Fibroblast of skin of left biceps (primary cell): ENCODE measurements around the gene ABHD15.
"Not testable (repeated sequence)": the region's sequence is repeated elsewhere in the genome, so short reads cannot be mapped to it uniquely, and the experiment has no call there.

Source experiments
- DNase-seq, 2 experiments: peaks; one replicate each; pipeline ENCODE4 v3.0.0-alpha.2; 2013; ENCODE audit warnings: low read depth in 2 of 2

ABHD15 gene

GRCh38 chr17:29568331-29569244 lies 1.8 kb upstream of the ABHD15 start, which contains the start of gene TP53I13:
Gene TP53I13 (plus strand): TSS chr17:29568701. CDS start chr17:29568759, 58 bp downstream.
- DNase-seq = peak; percentile 52 to 62

DNA sequence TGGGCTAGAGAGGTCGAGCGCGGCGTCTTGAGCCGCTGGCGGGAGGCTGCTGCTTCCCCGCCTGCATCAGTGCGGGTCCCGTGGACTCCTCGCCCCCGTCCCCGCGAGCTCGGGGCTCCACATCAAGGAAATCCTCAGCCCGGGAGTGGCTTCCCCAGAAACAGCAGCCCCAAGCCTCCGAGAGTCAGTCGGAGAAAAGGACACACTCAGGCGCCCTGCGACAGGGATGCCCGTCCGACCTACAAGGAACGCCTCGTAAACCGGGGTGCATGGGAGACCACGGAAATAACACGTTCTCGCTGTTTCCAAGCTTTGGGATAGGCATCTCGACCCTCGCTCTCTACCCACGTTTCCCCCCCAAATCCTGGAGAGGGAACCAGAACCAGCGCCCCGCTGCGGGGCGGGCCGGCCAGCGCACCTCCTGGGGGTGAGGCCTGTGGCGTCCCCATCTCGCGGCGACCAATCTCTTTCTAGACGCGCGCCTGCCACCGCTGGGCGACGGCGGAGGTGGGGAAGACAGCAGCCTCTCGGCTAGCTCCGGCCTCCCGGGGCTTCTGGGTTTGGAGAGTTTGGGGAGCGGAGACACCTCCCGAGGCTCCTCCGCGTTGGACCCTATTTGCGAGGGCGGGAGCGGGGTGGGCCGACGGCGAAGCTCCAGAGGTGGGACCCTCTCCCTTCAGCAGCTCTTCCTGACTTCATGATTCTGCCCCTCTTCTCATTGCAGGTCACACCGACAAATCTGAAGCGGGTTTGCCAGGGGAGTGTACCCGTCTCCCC lies 905 bp upstream of the ABHD15 start:
- no peak for DNase-seq

- DNase-seq = no peak
Measured at GRCh38 chr17:29567304-29567553, 392 bp upstream of the ABHD15 start.

GRCh38 chr17:29565643-29566472 lies 979 bp downstream of the ABHD15 start:
- no peak for DNase-seq

GRCh38 chr17:29563816-29564215 lies 3.0 kb downstream of the ABHD15 start:
- DNase-seq = no peak

DNA sequence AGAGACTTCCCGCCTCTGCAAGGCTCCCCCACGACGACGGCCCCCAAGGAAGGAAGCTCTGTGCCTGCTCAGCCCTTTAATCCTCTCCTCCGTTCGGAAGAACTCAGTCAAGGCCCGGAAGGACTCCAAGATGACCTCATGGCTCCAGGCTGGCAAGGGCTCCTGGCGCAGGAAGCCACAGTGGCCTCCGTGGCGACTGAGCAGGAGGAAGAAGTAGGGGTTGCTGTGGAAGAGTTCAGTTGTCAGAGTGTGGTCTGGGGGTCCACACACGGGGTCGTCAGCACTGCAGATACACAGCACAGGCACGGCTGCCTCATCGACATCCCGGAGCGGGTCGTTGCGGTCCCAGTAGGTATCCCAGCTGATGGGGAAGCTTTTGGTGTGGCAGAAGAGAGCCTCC lies 4.2 kb downstream of the ABHD15 start:
- no peak for DNase-seq

DNA sequence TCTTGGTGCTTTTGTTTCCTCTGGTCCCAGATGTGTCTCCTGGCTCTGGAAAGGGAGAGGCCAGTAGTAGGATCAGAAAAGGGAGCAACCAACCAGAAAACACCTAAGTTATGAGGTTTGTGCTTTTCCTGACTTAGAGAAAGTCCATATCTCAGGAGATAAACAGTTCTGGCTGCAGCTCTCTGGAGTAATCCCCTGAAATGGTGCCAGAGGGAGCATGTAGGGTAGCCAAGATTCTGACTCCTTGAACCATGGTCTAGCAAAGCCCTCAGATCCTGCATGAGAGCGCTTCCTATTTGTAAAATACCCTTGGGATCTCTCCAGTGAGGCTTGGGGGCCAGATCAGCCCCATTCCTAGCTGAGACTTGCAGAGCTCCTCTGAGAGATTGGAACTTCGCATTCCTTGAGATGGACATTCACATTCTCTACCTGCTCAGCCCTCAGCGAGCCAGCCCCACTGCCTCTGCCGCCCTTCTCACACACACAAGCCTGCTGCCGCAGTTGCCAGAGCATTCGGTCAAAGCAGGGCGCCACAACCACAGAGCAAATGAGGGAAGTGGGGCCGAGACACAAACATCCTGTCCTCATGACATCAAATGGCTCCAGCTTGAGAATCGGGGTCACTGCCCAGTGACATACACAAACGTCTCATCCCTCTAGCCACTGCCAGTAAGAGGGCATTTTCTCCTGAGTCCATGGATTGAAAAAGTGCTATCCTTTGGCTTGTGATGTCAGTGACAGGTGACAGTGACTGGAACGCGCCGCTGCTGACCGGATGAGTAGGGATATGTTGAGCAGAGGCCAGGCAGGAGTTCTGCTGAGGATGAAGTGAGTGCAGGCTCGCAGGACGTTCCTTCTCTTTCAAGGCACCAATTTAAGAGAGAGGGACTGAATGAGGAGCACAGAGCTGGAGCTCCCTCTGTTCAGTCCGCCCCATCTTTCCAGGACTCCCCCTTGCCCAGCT lies 5.0 kb downstream of the ABHD15 start:
- no peak for DNase-seq

DNA sequence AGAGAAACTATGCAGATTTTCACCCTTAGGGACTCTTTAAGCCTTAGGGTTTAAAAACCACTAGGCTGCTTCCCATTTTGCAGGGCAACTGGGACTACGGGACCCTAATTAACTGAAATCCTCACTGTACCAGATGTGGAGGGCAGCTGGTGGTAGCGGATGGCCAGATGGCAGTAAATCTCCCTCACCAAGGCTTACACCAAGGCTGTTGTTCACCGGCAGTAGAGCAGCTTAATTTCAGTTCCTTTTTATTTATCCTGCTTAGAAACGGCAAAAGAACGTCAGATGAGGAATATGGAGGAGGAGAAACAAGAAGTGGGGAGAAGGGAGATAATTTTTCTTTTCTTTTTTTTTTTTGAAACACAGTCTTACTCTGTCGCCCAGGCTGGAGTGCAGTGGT lies 6.5 kb downstream of the ABHD15 start:
- DNase-seq = no peak

DNA sequence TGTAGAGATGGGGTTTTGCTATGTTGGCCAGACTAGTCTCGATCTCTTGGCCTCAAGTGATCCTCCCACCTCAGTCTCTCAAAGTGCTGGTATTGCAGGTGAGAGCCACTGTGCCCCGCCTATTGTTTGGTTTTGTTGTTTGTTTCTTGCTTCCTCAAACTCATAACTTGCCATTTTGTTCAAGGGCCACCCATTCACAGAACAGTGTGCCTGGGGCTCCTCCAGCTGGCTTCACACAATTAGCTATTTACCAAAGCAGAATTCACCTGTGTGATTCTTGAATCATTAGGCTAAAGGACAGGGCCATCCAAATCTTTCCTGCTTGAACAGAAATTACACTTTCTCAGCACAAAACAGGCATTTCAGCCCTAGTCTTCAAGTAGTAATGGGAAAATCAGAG lies 7.2 kb downstream of the ABHD15 start:
- no peak for DNase-seq

- not testable (repeated sequence) for DNase-seq
Measured at GRCh38 chr17:29558139-29558538, 8.7 kb downstream of the ABHD15 start.

DNA sequence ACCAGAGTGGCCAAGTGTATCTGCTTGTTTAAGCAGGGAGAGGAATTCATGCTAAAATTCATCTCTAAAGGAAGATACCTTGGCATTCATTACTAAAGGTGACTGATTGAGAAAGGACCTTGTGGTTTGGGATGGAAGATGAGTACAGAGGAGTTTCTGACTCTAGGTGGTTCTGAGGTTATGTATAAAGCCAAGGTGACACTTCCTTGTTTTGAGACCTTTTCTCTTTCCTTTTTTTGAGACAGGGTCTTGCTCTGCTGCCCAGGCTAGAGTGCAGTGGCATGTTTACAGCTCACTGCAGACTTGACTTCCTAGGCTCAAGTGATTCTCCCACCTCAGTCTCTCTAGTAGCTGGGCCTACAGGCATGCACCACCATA lies 9.1 kb downstream of the ABHD15 start:
- DNase-seq = no peak

DNA sequence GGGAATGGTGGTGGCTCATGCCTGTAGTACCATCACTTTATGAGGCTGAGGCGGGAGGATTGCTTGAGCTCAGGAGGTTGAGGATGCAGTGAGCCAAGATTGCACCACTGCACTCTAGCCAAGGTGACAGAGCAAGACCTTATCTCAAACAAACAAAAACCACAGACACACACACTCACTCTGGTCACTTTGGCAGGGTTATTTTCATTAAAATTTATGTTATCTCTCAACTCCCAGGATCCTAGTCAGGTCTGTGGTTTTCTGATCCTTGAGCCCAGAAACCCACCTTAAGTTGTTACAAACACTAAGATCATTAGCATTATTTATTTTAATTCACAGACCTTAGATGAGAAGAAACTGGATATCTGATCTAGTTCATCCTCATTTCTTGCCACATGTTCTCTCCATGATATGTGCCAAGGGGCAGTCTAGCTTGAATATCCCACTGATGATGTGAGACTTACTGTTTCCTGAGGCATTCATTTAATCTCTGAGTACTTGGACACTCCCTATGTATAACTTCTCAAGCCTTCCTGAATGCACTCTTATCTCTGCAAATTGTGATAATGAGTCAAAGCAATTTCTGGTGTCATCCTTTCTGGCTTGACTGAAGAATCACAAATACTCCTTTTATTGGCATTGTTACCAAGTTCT lies 9.6 kb downstream of the ABHD15 start:
- DNase-seq = no peak

GRCh38 chr17:29555840-29556239 lies 11.0 kb downstream of the ABHD15 start:
- no peak for DNase-seq

DNA sequence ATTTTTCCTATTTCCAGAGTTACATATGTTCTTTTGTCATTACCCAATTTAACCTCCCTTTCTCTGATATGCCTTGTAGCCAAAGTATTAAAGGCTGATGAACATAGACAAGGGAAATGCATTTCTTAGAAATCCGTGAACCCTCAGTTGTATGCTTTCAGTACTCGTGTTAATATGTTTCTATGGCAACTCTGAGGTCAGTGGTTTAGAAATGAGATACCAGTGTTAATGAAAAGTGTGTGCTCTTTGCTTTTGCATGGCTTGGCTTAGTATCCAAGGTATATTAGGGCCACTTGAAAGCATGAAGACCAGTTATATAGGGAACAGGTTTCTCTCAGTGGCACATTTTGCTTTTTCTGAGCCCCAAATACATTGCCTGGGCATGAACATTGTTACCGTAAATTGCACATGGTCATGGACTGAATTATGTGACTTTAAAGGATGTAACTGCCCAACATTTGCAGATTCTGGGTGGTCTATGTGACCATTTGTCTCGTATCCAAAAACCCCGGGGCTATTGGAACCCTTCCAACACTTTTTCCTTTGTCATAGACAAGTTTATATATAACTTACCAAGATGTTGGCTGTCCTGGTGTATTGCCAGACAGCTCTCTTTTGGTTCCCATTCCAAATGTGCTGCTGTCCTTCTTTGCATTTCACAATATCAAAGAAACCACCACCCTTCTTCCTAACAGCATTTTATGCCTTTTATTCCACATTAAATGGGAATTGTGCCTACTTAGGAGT lies 17.5 kb downstream of the ABHD15 start:
- DNase-seq = no peak

GRCh38 chr17:29546830-29547229 lies 20.0 kb downstream of the ABHD15 start:
- DNase-seq = no peak

DNA sequence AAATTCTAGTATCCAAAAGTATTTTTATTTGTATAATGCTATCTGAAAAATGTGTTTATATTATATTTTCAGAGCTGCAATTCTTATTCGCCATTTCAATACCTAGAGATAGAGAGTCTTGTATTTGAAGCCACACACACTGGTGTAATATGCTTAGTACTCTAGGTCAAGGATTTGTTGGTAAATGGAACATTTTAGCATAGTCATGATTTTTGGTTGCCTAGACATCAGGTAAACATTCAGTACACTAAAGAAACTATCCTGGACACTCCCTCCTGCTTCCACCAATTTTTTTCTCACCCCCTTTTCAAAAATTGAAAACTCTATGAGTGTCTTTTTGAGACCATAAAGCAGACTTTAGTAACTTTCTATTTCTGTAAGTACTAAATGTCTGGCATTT lies 20.8 kb downstream of the ABHD15 start:
- DNase-seq = no peak

- no peak for DNase-seq
Measured at GRCh38 chr17:29544066-29544465, 22.8 kb downstream of the ABHD15 start.

DNA sequence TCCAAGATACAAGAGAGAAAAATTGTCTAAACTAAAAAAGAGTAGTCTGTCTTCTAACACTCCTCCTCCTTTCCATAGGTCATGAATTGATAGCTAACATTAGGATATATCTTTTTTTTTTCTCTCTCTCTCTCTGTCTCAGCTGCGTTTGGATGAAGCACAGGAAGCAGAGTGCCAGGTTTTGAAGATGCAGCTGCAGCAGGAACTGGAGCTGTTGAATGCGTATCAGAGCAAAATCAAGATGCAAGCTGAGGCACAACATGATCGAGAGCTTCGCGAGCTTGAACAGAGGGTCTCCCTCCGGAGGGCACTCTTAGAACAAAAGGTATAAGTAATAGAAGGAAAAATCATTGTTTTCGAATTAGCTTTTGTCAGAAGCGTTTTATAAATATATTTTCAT lies 32.9 kb downstream of the ABHD15 start:
- no peak for DNase-seq

- no peak for DNase-seq
Measured at GRCh38 chr17:29526322-29526721, 40.5 kb downstream of the ABHD15 start.

- DNase-seq = no peak
Measured at GRCh38 chr17:29524692-29525091, 42.1 kb downstream of the ABHD15 start.
